Liver (tissue), 9 donors: ENCODE measurements around the gene YLPM1. TPM values are rescaled to one million over a fixed set of nuclear protein-coding genes. Genes with fewer than 3 reads are reported as not detected.

Experiments used
- DNase-seq: peaks from one replicate; pipeline ENCODE4 v3.0.0-alpha.2; 2017; ENCODE audit warnings: low spot score
- H3K27ac ChIP-seq, 2 donors: one replicate each; pipeline ENCODE4 v1.7.0; 2013; ENCODE audit warnings: inconsistent platforms in 2 of 2, low read length in 2 of 2, control low read depth in 1 of 2, low read depth in 1 of 2, mild to moderate bottlenecking in 1 of 2
- H3K27me3 ChIP-seq, 4 donors: one replicate each; pipeline versions ENCODE4 v1.6.1 to v1.7.0; 2013; ENCODE audit warnings: low read length in 3 of 4, inconsistent platforms in 1 of 4, mild to moderate bottlenecking in 1 of 4, moderate library complexity in 1 of 4; ENCODE audit not compliant: control insufficient read depth in 4 of 4, insufficient read depth in 4 of 4
- H3K36me3 ChIP-seq, 4 donors: one replicate each; pipeline versions ENCODE4 v1.6.1 to v1.7.0; 2013; ENCODE audit warnings: low read length in 3 of 4, mild to moderate bottlenecking in 3 of 4, low read depth in 1 of 4, moderate library complexity in 1 of 4; ENCODE audit not compliant: control insufficient read depth in 4 of 4, insufficient read depth in 3 of 4
- H3K4me1 ChIP-seq, 4 donors: one replicate each; pipeline versions ENCODE4 v1.6.1 to v1.7.0; 2013; ENCODE audit warnings: low read length in 3 of 4, mild to moderate bottlenecking in 3 of 4, moderate library complexity in 1 of 4; ENCODE audit not compliant: control insufficient read depth in 4 of 4, insufficient read depth in 4 of 4
- H3K4me3 ChIP-seq, 3 donors: one replicate each; pipeline versions ENCODE4 v1.6.1 to v1.7.0; 2013; ENCODE audit warnings: low read length in 3 of 3, control low read depth in 1 of 3, low read depth in 1 of 3, mild to moderate bottlenecking in 1 of 3
- H3K9ac ChIP-seq, 2 donors: one replicate each; pipeline ENCODE4 v1.7.0; 2013; ENCODE audit warnings: low read length in 2 of 2, mild to moderate bottlenecking in 2 of 2, moderate library complexity in 2 of 2, control low read depth in 1 of 2, low read depth in 1 of 2
- H3K9me3 ChIP-seq, 4 donors: one replicate each; pipeline versions ENCODE4 v1.6.1 to v1.7.0; 2013; ENCODE audit warnings: low read length in 3 of 4; ENCODE audit not compliant: control insufficient read depth in 4 of 4
- CTCF ChIP-seq: fragments of 150-350 bp; IDR thresholded peaks from 2 replicates; pipeline ENCODE4 v1.5.1; 2017; ENCODE audit warnings: improper control_type of control experiment, low read depth, low read length; ENCODE audit not compliant: missing input control
- EGR1 ChIP-seq, 2 donors: IDR thresholded peaks; 2 replicates each; pipeline ENCODE4 v1.6.1; 2016 to 2018; ENCODE audit warnings: antibody characterized with exemption in 2 of 2, low read depth in 2 of 2
- GABPA ChIP-seq, 2 donors: IDR thresholded peaks in 1 of 2; conservative IDR thresholded peaks in 1 of 2; 2 replicates each; pipeline ENCODE4 v1.6.1; 2016; ENCODE audit warnings: antibody characterized with exemption in 2 of 2, mild to moderate bottlenecking in 1 of 2, moderate library complexity in 1 of 2
- HNF4A ChIP-seq, 2 donors: conservative IDR thresholded peaks; 2 replicates each; pipeline ENCODE4 v1.6.1; 2016; ENCODE audit warnings: antibody characterized with exemption in 2 of 2, mild to moderate bottlenecking in 2 of 2
- MAX ChIP-seq: IDR thresholded peaks from 2 replicates; pipeline ENCODE4 v1.6.1; 2016; ENCODE audit warnings: antibody characterized with exemption
- NR2F2 ChIP-seq: IDR thresholded peaks from 2 replicates; pipeline ENCODE4 v1.6.1; 2016; ENCODE audit warnings: antibody characterized with exemption
- RAD21 ChIP-seq, 2 donors: IDR thresholded peaks; 2 replicates each; pipeline ENCODE4 v1.6.1; 2016; ENCODE audit warnings: antibody characterized with exemption in 2 of 2, mild to moderate bottlenecking in 2 of 2
- SP1 ChIP-seq: IDR thresholded peaks from 2 replicates; pipeline ENCODE4 v1.6.1; 2018; ENCODE audit warnings: antibody characterized with exemption, mild to moderate bottlenecking
- ZBTB33 ChIP-seq: IDR thresholded peaks from 2 replicates; pipeline ENCODE4 v1.6.1; 2016; ENCODE audit warnings: antibody characterized with exemption
- WGBS: extraction: QIAGEN DNeasy Blood & Tissue Kit; methylation state at CpG from one replicate; pipeline ENCODE4 v1.1.7; 2013; 5-methylcytosine and 5-hydroxymethylcytosine counted together
- polyA plus RNA-seq, 2 donors: library from polyadenylated mRNA; stranded (reverse) in 1 of 2; unstranded in 1 of 2; fragments of 200-250 nt in 1 of 2; fragments of >200 nt in 1 of 2; fragmentation: Nextera tagmentation in 1 of 2; extraction: Ambion mirVana in 1 of 2; gene quantifications; one replicate each; pipeline versions ENCODE4 v1.2.1 to v1.2.3, GENCODE V29; 2013 to 2015
- total RNA-seq, 2 donors: library from RNA; depleted of rRNA; stranded (reverse); fragments of >200 nt; gene quantifications; one replicate each; pipeline ENCODE4 v1.2.3, GENCODE V29; 2014
- TF ChIP-seq, protein P1 (sequence below): IDR thresholded peaks from 2 replicates; pipeline ENCODE4 v1.6.1; 2016; ENCODE audit warnings: antibody characterized with exemption
- donor health status: healthy.
- donor health status: healthy.
- donor health status: healthy.
- donor health status: healthy.
- donor health status: healthy.

Gene YLPM1
- total and polyA plus RNA-seq, 4 donors, result 5.9 to 27.3 (median 13.2) TPM

- TF ChIP-seq, protein P1, sequence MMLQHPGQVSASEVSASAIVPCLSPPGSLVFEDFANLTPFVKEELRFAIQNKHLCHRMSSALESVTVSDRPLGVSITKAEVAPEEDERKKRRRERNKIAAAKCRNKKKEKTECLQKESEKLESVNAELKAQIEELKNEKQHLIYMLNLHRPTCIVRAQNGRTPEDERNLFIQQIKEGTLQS, result no peak
Measured at GRCh38 chr14:74875204-74875603, 112.1 kb downstream of the YLPM1 start (continued).

DNA sequence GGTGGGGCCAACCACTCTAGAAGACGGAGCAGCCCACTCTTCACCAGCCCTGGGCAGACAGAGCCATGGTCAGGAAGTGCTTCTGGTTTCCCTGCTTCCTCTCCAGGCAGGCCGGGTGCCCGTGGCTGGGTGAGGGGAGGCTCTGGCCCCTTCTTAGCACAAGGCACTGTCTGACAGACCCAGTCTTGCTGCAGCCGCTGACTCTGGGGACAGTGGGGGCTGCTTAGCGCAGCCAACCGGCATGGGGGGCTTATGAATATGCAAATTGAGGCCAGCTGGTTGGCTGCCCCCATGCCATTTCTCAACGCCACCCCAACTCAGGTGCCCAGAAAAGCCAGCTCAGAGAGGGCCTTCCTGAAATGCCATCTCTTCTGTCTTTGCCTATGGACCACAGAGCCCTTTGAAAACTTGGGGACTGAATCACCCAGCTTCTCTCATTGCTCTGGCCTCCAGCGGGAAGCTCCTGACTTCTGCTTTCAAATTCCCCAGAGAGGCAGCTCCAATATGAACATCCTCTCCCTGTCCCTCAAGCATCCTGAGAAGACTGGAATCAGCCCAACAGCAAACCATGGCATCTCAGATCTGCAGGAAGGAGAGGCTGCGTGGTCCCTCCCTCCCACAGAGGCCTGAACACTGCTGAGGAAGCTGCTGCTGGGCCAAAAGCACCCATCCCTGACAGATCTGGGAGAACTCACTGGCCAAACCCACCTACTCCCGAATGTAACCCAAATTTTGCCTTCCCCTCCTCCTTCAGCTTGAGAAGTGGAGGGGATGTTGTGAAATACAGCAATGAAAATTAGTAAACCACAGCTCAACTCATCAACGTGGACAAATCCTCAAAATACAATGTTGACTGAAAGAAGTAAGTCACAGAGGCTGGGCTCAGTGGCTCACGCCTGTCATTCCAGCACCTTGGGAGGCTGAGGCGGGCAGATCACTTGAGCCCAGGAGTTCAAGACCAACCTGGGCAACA is 113.1 kb downstream of the YLPM1 start, which contains the start of gene PROX2:
PROX2 (minus strand) TSS at position 205 of the 973 bp plus-strand sequence. CDS start 12,311 bp downstream, outside the sequence.
- Histone ChIP-seq H3K27ac (no peak within 1 kb of the TSS), H3K4me3 (no peak within 1 kb of the TSS), H3K4me1 (peaks cover 4 to 11% (median 7%) of the 10 kb centered on the region in 4 donors), H3K27me3 (no peaks in the 10 kb centered on the region), H3K9me3 (no peaks in the 10 kb centered on the region), H3K9ac (no peak within 1 kb of the TSS), H3K36me3 (no peaks in the 10 kb centered on the region)
- WGBS, result 72% methylated on average over 13 of the region's 13 CpGs
- DNase-seq, result no peak
- TF ChIP-seq SP1 (no peak), GABPA (IDR thresholded peaks at IDR 0.05 in 1 of 2, conservative IDR thresholded peaks at IDR 0.05 in 1 of 2) (no peak)

- TF ChIP-seq MAX (no peak), GABPA (IDR thresholded peaks at IDR 0.05 in 1 of 2, conservative IDR thresholded peaks at IDR 0.05 in 1 of 2) (no peak), ZBTB33 (no peak), CTCF (no peak), EGR1 (IDR thresholded peaks at IDR 0.05; ENCODE audit: low read depth in 2 of 2) (no peak), HNF4A (conservative IDR thresholded peaks at IDR 0.05) (no peak), NR2F2 (no peak), RAD21 (IDR thresholded peaks at IDR 0.05) (no peak)
- TF ChIP-seq, protein P1, result no peak
- Histone ChIP-seq H3K9me3 (no peaks in the 10 kb centered on the region), H3K4me1 (peaks cover 12 to 28% (median 19%) of the 10 kb centered on the region in 4 donors), H3K27ac (no peak overlapping the region), H3K9ac (no peak overlapping the region), H3K36me3 (no peaks in the 10 kb centered on the region), H3K27me3 (no peaks in the 10 kb centered on the region), H3K4me3 (no peak overlapping the region)
- WGBS, result 39% methylated on average over 3 of the region's 3 CpGs
- no peak for DNase-seq
Measured at GRCh38 chr14:74879427-74880182, 116.5 kb downstream of the YLPM1 start.
